ENCODE measurements around the gene RXFP4. TPM values are rescaled to one million over a fixed set of nuclear protein-coding genes. Genes with fewer than 3 reads are reported as not detected.
A peak's percentile ranks its signal among the peaks of the same experiment; 100 is the strongest.

Gene RXFP4
- total RNA-seq, 1 experiment from 2014 or later: not detected

DNA sequence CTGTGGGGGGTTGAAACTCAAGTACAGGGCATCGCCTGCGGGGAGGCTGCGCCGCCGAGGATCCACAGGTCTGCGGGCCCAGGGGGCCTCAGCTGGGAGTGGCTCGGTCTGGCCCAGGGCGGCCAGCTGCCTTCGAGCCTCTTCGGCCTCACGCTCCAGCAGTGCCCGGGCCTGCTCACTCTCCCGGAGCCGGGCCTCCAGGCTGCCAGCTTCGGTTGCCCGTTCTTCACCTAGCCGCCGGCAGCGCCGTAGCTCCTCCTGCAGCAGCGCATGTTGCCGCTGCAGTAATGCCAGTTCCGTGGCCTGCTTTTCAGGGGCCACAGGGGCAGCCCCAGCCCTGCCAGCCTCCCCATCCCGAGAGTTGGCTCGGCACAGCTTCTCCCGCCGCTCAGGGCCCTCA, 9.4 kb downstream of the RXFP4 start:
- DNase-seq (ENCODE audit: low spot score): no peak
- in situ Hi-C loops (cut with HindIII; ENCODE audit: low sequenced_read_pairs): no loop called here

DNA sequence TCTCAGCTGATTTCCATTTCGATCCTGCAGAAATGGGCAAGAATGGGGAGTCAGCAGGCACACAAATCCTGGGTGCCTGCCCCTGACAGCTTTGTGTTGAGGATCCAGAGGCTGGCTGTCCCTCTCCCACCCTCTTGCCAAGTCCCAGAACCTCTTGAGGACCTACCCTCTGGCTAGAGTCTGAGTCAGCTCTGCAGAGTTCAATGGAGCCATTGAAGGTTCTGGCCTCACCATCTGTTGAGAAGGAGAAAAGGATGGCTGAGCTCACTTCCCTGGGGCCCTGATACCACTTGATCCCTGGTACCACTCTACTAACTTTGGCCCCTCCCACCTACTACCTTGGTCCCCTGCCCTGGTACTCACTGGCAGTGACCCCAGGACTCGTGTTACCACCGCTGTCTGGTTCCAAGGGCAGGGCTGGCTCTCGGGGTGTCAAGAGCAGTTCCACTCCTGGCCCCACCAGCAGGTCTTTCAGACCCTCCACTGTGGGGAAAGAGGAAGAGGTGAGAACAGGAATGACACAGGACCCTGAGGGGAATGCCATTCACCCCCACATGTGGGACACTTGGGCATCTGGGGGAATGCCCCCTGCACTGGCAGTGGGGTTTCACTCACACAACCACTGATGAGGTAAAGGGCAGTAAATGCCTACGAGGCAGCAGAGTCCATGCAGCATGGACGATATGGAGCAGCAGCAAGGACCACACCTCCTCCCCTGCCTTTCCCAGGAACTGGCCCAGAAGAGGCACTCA, 10.5 kb downstream of the RXFP4 start:
- in situ Hi-C loops (cut with HindIII; ENCODE audit: low sequenced_read_pairs): no loop called here
- DNase-seq (ENCODE audit: low spot score): no peak

- DNase-seq (ENCODE audit: low spot score): no peak
- in situ Hi-C loops (cut with HindIII; ENCODE audit: low sequenced_read_pairs): no loop called here
Observed at GRCh38 chr1:155952505-155952890, 11.1 kb downstream of the RXFP4 start.

GRCh38 chr1:155954645-155955044, 13.2 kb downstream of the RXFP4 start:
- no peak for DNase-seq (ENCODE audit: low spot score)
- in situ Hi-C loops (cut with HindIII; ENCODE audit: low sequenced_read_pairs): no loop called here

DNA sequence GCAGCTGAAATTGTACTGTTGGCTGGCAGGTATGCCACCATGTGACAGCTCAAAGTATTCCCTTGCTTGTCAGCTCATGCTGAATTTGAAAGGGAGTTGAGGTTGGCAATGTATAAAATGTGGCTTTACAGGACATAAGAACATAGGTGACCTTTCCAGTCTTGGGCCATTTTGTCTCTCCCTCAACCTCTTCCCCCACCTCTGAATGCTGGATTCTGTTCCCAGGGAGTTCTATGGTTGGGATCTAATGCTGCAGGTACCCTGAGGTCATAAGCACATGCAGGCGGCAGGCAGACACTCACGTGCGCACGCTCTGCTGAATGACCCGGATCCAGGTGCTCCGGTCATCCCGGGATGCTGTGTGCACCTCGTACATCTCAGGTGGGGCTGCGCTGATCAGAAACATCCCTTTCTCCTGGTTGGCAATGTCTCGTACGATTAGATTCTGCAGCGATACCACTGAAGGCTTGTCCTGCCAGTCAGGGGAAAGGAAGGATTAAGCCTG, 16.0 kb downstream of the RXFP4 start:
- in situ Hi-C loops (cut with HindIII; ENCODE audit: low sequenced_read_pairs): no loop called here

GRCh38 chr1:155960081-155960745, 18.8 kb downstream of the RXFP4 start:
- in situ Hi-C loops (cut with HindIII; ENCODE audit: low sequenced_read_pairs): no loop called here
- DNase-seq (ENCODE audit: low spot score): no peak

More for the DNA sequence above, 16.0 kb downstream of the RXFP4 start:
- no peak for DNase-seq (ENCODE audit: low spot score)

DNA sequence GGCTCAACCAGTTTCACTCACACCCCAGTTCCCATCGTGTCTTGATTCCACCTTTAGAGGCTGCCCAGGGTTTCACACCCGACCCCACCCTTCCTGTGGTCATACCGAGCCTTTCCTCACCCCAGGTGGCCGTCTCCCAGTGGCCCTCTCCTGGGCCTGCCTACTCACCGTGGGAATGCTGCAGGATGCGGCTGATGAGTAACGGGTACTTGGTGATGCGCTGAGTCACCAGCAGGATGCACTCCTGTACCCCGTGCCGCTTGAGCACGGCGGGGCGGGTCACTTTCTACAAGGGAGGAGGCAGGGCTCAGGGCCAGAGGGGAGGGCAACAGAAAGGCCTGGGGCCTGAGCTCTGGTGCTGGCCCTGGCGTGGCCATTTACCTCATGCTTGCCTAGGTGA, 20.5 kb downstream of the RXFP4 start:
- in situ Hi-C loops (cut with HindIII; ENCODE audit: low sequenced_read_pairs): no loop called here

DNA sequence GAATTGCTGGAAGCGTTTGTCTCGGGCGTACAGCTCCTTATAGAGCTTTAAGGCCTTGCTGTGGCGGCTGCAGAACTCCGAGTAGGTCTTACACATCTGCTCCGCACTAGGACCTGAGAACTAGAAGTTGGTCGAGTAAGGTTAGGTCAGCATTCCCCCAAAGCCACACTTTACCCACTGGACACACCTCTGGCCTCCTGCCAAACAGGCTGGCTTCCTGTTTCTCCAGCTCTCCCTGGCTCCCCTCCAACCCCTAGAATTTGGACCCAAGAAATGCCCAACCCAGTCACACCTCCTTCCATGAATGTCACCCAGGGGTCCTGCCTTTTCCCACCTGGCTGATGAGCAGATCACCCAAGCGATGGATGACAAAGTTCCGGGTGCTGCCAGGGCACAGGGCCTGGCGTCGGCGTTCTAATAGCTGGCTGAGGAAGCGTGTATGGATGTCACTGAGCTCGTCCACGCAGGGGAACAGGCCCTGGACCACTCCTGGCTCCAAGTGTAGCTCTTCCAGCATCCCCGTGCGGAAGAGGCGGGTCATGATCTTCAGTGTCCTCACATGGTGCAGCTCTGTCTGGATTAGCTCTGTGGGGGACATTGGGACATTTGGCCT, 21.3 kb downstream of the RXFP4 start:
- DNase-seq (ENCODE audit: low spot score): no peak
- in situ Hi-C loops (cut with HindIII; ENCODE audit: low sequenced_read_pairs): no loop called here

More for the DNA sequence above, 20.5 kb downstream of the RXFP4 start:
- DNase-seq (ENCODE audit: low spot score): peak; percentile 84

DNA sequence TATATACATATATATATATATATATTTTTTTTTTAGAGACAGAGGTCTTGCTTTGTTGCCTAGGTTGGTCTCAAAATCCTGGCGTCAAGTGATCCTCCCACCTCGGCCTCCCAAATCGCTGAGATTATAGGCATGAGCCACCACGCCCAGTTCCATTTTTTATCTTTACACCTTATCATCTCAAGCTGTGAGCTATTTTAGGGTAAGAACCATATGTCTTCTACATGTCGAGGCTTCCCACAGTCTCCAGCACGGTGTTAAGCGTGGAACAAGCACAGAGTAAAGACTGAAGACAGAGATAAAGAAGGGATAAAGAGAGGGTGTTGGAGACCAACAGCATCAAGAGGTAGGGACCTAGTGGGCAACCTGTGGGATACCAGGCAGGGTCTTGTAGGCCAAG, 22.8 kb downstream of the RXFP4 start:
- in situ Hi-C loops (cut with HindIII; ENCODE audit: low sequenced_read_pairs): no loop called here
- DNase-seq (ENCODE audit: low spot score): no peak

DNA sequence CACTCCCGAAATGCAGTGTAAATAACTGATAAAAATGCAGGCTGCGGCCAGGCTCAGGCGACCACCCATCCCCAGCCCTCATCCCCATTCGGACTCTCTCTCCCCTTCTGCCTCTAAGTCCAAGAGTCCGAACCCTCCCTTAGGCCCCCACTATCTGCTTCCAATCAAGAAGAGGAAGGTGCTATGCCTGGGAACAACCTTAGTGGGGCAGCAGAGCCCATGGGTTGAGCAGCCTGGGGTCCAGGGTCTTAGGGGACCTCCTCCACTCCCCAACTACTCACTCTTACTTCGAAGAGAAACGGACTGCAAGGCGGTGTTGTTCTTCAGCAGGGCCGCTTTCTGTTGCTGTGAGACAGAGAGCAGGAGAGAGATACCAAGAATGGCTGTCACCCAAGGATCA, 24.7 kb downstream of the RXFP4 start:
- in situ Hi-C loops (cut with HindIII; ENCODE audit: low sequenced_read_pairs): loop anchor here (5.0 kb wide), 1 partner anchor 46 kb away; no protein-coding TSS in a partner anchor
- no peak for DNase-seq (ENCODE audit: low spot score)

- in situ Hi-C loops (cut with HindIII; ENCODE audit: low sequenced_read_pairs): loop anchor here (5.0 kb wide), 1 partner anchor 46 kb away; no protein-coding TSS in a partner anchor
- DNase-seq (ENCODE audit: low spot score): no peak
Observed at GRCh38 chr1:155966750-155967149, 25.3 kb downstream of the RXFP4 start.

- in situ Hi-C loops (cut with HindIII; ENCODE audit: low sequenced_read_pairs): loop anchor here (5.0 kb wide), 1 partner anchor 45 kb away; no protein-coding TSS in a partner anchor
- peak; percentile 62 for DNase-seq (ENCODE audit: low spot score)
Observed at GRCh38 chr1:155967341-155968050, 26.1 kb downstream of the RXFP4 start.

GRCh38 chr1:155968051-155968400, 26.6 kb downstream of the RXFP4 start:
- in situ Hi-C loops (cut with HindIII; ENCODE audit: low sequenced_read_pairs): loop anchor here (5.0 kb wide), 1 partner anchor 44 kb away; no protein-coding TSS in a partner anchor
- DNase-seq (ENCODE audit: low spot score): no peak

- in situ Hi-C loops (cut with HindIII; ENCODE audit: low sequenced_read_pairs): loop anchor here (5.0 kb wide), 1 partner anchor 44 kb away; no protein-coding TSS in a partner anchor
- DNase-seq (ENCODE audit: low spot score): no peak
Observed at GRCh38 chr1:155968670-155969069, 27.2 kb downstream of the RXFP4 start.

DNA sequence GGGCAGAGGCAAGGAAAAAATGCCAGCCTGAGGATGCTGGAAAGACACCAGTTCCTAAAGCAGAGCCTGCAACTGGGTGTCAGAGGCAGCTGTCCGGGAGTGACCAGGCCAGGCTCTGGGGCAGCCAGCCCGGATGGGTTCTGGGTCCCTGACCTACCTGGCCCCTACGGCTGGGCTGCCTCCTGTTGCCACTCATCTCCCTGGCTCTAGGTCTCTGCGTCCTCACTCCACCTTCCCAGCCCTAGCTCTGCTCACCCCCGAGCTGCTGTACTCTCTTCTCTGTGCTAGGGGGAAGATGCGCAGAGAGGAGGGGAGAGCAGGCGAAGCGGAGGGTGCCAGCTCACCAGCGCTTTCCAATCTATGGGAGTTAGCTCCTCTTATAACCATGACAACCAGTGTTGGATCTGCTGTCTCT, 27.9 kb downstream of the RXFP4 start:
- in situ Hi-C loops (cut with HindIII; ENCODE audit: low sequenced_read_pairs): loop anchor here (5.0 kb wide), 1 partner anchor 43 kb away; no protein-coding TSS in a partner anchor
- DNase-seq (ENCODE audit: low spot score): no peak

DNA sequence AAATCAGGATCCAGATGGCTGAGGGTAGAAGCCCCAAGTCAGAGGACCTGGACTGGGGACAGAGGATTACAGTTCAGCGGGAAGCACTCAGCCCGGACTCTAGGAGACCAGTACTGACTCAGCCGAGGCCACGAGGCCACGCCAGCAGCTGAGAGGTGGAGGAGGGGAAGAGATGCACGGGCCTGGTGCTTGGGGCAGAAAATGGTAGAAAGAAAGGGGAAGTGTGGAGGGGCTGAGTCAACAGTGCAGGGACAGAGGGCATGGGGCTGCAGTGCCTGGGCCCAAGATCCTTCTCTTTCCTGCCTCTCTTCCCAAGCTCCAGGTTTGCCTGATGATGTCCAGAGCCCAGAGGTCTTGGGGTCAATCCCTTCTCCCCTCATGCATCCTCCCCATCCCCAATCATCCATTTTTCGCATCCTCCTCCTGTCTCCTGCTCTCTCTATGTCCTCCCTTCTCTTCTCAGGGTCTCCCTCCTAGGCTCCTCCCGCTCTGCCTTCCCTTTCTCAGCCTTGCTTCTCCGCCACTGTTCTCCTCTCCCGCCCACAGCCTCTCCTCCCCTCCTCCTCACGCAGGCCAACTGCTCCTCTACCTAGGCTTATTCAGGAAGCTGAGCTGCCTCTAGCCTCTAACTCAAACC, 29.2 kb downstream of the RXFP4 start:
- DNase-seq (ENCODE audit: low spot score): peak; percentile 83
- in situ Hi-C loops (cut with HindIII; ENCODE audit: low sequenced_read_pairs): no loop called here

DNA sequence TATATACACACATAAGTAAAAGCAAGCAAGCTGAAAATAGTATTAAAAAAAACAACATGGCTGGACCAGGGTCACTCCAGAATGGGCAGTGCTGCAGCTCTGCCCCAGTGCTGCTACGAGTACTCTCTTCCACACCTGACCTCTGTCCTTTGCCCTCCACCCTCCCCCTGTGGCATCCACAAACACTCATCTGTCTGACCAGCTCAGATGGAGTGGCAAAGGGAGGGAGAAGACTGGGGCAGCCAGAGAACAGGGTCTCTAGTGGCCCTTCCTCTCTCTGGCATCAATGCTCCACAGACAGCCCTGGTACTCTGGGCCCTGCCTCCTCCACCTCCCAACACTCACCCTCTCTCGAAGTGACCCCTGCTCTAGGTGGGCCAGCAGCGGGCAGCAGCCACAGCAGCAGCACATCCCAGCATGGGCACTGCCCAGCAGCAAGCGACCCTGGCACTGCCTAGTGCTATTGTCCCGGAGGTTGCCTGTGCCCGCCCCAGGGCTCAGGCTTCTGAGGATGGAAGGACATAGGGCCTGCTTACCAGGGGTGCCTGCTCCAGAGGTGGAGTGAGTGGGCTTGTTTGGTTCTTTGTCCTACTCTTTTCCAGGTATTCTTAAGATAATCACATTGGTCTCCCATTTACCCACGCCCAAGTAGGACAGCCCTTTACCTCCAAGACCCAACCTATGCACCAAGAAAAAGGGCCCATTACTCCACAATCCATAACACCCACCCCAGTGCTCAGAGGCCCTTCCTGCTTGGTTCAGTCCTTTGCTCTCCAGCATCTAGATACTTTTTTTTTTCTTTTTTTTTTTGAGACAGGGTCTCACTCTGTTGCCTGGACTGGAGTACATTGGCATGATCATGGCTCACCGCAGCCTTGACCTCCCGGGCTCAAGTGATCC, 30.7 kb downstream of the RXFP4 start:
- DNase-seq (ENCODE audit: low spot score): no peak
- in situ Hi-C loops (cut with HindIII; ENCODE audit: low sequenced_read_pairs): no loop called here

DNA sequence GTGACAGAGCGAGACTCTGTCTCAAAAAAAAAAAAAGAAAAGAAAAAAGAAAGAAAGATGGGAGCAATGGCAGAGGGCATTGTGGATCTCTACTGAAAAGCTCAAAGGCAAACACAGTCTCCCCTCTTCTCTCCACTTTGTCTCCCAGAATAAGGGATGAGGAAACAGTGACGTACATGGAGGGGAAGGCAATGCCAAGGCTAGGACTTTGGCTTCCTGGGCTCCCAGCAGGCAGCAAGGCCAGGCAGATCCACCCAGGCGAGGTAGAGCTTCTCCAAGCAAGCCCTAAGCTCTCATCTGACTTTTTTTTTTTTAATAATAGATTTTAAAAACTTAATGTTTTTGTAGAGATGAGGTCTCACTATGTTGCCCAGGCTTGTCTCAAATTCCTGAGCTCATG, 32.3 kb downstream of the RXFP4 start:
- DNase-seq (ENCODE audit: low spot score): peak; percentile 87
- in situ Hi-C loops (cut with HindIII; ENCODE audit: low sequenced_read_pairs): no loop called here

All from G401 (cell line).